ENCODE measurements around the gene YTHDF2. TPM values are rescaled to one million over a fixed set of nuclear protein-coding genes. Genes with fewer than 3 reads are reported as not detected.
A peak's percentile ranks its signal among the peaks of the same experiment; 100 is the strongest.

The YTHDF2 gene
- total RNA-seq, 1 experiment from 2014 or later: 46.4 TPM

DNA sequence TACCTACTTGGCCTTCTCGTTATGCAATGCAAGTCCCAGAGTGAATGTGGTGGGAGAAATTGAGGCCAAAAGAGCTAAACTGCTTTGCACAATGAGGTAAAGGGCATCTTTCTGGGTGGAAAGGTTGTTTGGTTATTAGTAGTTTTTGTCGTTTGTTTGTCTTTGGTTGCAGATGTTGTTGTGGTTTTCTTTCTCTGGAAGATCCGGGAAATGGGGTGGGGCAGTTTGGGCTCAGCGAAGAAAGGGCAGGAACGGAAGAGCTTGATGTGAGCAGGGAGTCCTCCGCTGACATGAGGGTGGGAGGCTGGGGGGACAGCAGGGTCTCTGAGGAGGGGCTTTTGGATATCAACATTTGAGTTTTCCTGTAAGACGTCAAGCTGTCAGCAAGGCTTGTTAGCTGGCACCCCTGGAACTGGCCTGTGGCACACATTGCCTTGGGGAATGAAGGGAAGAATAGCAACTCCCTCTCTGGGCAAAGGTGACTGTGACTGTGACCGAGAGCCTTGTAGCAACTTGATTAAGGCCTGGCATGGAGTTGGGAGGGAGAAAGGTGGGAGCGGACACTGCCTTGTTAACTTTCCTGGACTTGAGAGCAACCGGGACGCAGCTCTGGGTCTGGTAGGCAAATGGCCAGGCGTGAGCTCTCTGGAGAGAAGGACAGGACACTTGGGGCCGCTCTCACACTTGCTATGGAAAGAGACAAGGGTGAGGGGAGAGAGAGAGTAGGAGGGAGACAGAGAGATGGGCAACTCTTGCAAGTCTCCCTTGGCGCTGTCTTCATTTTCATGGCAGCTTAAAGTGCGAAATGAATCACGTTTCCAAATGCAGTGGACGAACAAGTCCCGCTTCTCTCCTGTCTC is 59.8 kb downstream of the YTHDF2 start:
- Histone ChIP-seq H3K36me3 (no peaks in the 10 kb centered on the region), H3K4me3 (no peak overlapping the region), H3K9me3 (replicated peaks) (no peaks in the 10 kb centered on the region), H3K4me1 (replicated peaks) (peaks cover 10% of the 10 kb centered on the region), H3K27ac (no peak overlapping the region), H3K27me3 (replicated peaks) (no peaks in the 10 kb centered on the region)
- DNase-seq (ENCODE audit: low read depth in 1 of 2, low spot score in 2 of 2): no peak

DNA sequence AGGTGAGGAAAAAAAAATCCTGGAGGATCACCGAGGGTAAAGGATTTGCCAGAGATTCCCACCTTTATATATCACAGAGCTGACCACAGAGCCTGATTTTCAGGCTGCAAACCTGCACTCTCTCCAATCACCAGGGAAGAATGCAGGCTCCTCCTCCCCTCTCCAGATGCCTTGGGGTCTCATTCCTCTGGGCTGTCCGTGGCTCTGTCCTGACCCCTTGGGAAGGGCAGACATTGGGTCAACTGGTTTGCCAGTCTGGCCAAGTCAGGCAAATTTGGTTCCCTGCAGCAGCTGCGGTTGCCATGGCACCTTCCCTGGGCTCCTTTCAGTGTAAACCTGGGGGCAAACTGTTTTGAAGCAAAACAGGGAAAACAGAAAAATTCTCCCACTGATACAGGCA is 63.6 kb downstream of the YTHDF2 start:
- Histone ChIP-seq H3K4me3 (no peak overlapping the region), H3K27me3 (replicated peaks) (no peaks in the 10 kb centered on the region), H3K27ac (no peak overlapping the region), H3K36me3 (no peaks in the 10 kb centered on the region), H3K4me1 (replicated peaks) (peaks cover 10% of the 10 kb centered on the region), H3K9me3 (replicated peaks) (no peaks in the 10 kb centered on the region)
- no peak for DNase-seq (ENCODE audit: low read depth in 1 of 2, low spot score in 2 of 2)

DNA sequence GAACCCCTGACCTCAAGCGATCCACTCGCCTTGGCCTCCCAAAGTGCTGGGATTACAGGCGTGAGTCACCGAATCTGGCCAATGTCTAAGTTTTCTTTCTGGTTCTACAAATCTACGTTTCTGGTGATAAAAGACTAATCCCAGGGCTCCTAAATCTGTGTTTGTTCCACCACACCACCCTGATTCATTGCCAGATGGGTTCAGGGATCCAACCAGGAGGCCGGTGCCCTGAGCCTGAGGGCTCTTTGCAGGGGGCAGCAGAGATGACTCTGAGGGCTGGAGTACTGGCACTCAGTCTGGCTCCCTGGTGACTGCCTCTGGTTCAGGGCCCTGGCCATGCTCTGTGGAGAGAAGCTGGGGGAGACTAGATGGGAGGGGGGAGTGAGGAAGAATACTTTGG is 64.7 kb downstream of the YTHDF2 start:
- no peaks in the 10 kb centered on the region for H3K9me3 ChIP-seq (replicated peaks)
- peaks cover 5% of the 10 kb centered on the region for H3K4me1 ChIP-seq (replicated peaks)
- H3K27ac ChIP-seq: no peak overlapping the region
- no peak for DNase-seq (ENCODE audit: low read depth in 1 of 2, low spot score in 2 of 2)
- H3K4me3 ChIP-seq: no peak overlapping the region
- 0 out of 2 replicates have a peak, but pooled peaks cover 2% of the 10 kb centered on the region for H3K27me3 ChIP-seq (replicated peaks)
- no peaks in the 10 kb centered on the region for H3K36me3 ChIP-seq

- H3K9me3 ChIP-seq (replicated peaks): no peaks in the 10 kb centered on the region
- no peaks in the 10 kb centered on the region for H3K36me3 ChIP-seq
- no peaks in the 10 kb centered on the region for H3K4me1 ChIP-seq (replicated peaks)
- H3K27me3 ChIP-seq (replicated peaks): 0 out of 2 replicates have a peak, but pooled peaks cover 6% of the 10 kb centered on the region
- H3K4me3 ChIP-seq: no peak overlapping the region
- H3K27ac ChIP-seq: no peak overlapping the region
- DNase-seq (ENCODE audit: low read depth in 1 of 2, low spot score in 2 of 2): no peak
These were observed 66.3 kb downstream of the YTHDF2 start for GRCh38 chr1:28803051-28803450.

DNA sequence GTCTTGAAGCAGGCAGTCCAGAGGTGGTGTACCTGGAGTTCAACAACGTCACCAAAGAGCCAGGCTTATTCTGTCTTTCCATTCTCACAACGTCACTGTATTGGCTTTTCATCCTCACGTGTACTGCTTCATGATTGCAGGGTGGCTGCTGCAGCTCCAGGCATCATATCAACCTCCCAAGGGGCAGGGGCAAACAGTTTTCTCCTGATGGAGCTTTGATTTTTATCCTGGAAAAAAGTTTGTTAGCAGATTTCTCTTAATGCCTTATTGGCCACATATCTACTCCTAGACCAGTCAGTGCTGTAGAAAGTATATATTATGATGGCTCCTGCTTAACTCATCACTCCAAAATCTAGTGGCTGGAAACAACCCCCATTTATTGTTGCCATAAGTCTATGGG is 66.9 kb downstream of the YTHDF2 start:
- Histone ChIP-seq H3K27ac (no peak overlapping the region), H3K9me3 (replicated peaks) (no peaks in the 10 kb centered on the region), H3K27me3 (replicated peaks) (0 out of 2 replicates have a peak, but pooled peaks cover 6% of the 10 kb centered on the region), H3K4me3 (no peak overlapping the region), H3K36me3 (no peaks in the 10 kb centered on the region), H3K4me1 (replicated peaks) (no peaks in the 10 kb centered on the region)
- no peak for DNase-seq (ENCODE audit: low read depth in 1 of 2, low spot score in 2 of 2)

GRCh38 chr1:28804071-28804470 is 67.3 kb downstream of the YTHDF2 start:
- Histone ChIP-seq H3K27me3 (replicated peaks) (0 out of 2 replicates have a peak, but pooled peaks cover 10% of the 10 kb centered on the region), H3K9me3 (replicated peaks) (no peaks in the 10 kb centered on the region), H3K27ac (no peak overlapping the region), H3K4me1 (replicated peaks) (no peaks in the 10 kb centered on the region), H3K4me3 (no peak overlapping the region), H3K36me3 (no peaks in the 10 kb centered on the region)
- DNase-seq (ENCODE audit: low read depth in 1 of 2, low spot score in 2 of 2): no peak

DNA sequence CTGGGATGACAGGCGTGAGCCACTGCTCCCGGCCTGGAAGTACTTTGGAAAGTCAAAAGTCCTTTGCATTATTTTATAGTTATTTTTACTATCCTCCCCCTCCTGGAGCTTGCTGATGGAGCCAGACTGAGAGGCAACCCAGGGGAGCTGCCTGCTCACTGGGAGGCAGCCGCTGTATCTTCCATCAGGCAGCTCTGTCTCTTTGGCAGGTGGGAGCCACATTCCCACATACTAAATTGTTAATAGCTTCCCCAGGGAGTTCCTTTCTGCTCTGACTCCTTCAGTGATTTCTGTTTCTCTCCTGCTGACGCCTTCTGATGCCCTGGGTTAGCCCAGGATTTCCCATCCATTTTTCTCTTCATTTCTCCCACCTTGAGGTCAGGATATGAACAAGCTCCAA is 70.3 kb downstream of the YTHDF2 start:
- no peaks in the 10 kb centered on the region for H3K36me3 ChIP-seq
- H3K9me3 ChIP-seq (replicated peaks): no peaks in the 10 kb centered on the region
- no peak for DNase-seq (ENCODE audit: low read depth in 1 of 2, low spot score in 2 of 2)
- H3K4me3 ChIP-seq: no peak overlapping the region
- H3K27me3 ChIP-seq (replicated peaks): peaks cover 33% of the 10 kb centered on the region
- H3K27ac ChIP-seq: no peak overlapping the region
- H3K4me1 ChIP-seq (replicated peaks): peaks cover 4% of the 10 kb centered on the region

- Histone ChIP-seq H3K4me1 (replicated peaks) (peaks cover 13% of the 10 kb centered on the region), H3K36me3 (no peaks in the 10 kb centered on the region), H3K27me3 (replicated peaks) (peaks cover 42% of the 10 kb centered on the region), H3K27ac (no peak overlapping the region), H3K9me3 (replicated peaks) (no peaks in the 10 kb centered on the region), H3K4me3 (no peak overlapping the region)
- DNase-seq (ENCODE audit: low read depth in 1 of 2, low spot score in 2 of 2): no peak
These were observed 71.2 kb downstream of the YTHDF2 start for GRCh38 chr1:28807986-28808385.

DNA sequence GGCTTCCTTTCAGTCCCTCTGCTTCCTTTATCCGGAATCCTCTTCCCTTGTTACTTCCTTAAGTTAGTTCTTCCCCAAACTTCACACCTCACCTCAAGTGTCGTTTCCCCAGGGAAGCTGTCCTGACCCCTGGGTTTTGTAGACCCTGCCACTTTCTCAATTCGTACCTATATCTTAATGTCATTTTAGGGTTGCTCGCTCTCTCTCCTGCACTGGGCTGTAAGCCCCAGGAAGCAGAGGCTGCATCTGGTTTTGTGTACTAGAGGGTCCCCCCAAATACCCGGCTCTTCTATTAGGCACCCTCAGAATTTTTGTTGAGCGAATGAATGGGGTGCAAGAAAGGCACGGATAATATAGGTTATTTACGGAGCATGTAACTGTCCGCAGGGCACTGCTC is 74.6 kb downstream of the YTHDF2 start:
- H3K4me1 ChIP-seq (replicated peaks): peaks cover 18% of the 10 kb centered on the region
- no peaks in the 10 kb centered on the region for H3K9me3 ChIP-seq (replicated peaks)
- peaks cover 67% of the 10 kb centered on the region for H3K27me3 ChIP-seq (replicated peaks)
- no peak overlapping the region for H3K4me3 ChIP-seq
- H3K27ac ChIP-seq: no peak overlapping the region
- no peak for DNase-seq (ENCODE audit: low read depth in 1 of 2, low spot score in 2 of 2)
- H3K36me3 ChIP-seq: no peaks in the 10 kb centered on the region

DNA sequence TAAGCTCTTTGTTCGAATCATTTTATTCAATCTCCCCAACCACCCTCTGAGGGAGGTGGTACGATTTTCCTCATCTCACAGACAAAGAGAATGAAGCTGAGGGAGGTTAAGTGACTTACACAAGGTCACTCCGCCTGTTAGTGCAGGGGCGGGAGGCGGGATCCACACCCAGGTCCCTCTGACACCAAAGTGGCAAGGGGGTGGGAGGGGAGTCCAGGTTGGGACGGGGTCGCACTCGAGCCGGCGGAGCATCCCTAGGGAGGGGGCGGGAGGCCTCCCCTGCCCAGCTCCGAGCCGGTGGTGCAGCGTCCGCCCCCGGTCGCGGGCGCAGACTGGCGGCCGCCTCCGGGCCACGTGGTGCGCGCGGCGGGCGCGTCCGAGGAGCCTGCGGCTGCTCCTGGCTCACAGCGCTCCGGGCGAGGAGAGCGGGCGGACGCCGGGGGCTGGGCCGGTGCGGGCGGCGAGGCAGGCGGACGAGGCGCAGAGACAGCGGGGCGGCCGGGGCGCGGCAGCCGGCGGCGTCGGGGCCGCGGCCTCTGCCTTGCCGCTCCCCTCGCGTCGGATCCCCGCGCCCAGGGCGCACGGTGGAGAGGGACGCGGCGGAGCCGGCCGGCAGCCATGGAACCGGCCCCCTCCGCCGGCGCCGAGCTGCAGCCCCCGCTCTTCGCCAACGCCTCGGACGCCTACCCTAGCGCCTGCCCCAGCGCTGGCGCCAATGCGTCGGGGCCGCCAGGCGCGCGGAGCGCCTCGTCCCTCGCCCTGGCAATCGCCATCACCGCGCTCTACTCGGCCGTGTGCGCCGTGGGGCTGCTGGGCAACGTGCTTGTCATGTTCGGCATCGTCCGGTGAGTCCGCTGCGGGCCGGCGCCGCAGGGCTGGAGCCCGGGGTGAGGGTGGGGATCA is 75.3 kb downstream of the YTHDF2 start, which contains the start of gene OPRD1:
Gene OPRD1 (plus strand): TSS at position 405 of the 903 bp plus-strand sequence. CDS start 214 bp downstream, at position 619.
- H3K27me3 ChIP-seq (replicated peaks): peaks cover 67% of the 10 kb centered on the region
- no peak within 1 kb of the TSS for H3K27ac ChIP-seq
- H3K4me3 ChIP-seq: peak within 1 kb of the TSS; percentile 9
- H3K36me3 ChIP-seq: no peaks in the 10 kb centered on the region
- H3K4me1 ChIP-seq (replicated peaks): peaks cover 18% of the 10 kb centered on the region
- peak in 1 of 2 experiments; percentile 26 for DNase-seq (ENCODE audit: low read depth in 1 of 2, low spot score in 2 of 2)
- no peaks in the 10 kb centered on the region for H3K9me3 ChIP-seq (replicated peaks)

- Histone ChIP-seq H3K4me3 (no peak overlapping the region; the same call in 1 of the 2 replicates), H3K9me3 (replicated peaks) (no peaks in the 10 kb centered on the region), H3K36me3 (no peaks in the 10 kb centered on the region), H3K4me1 (replicated peaks) (peaks cover 18% of the 10 kb centered on the region), H3K27ac (no peak overlapping the region), H3K27me3 (replicated peaks) (peaks cover 66% of the 10 kb centered on the region)
- no peak for DNase-seq (ENCODE audit: low read depth in 1 of 2, low spot score in 2 of 2)
These were observed 76.1 kb downstream of the YTHDF2 start for GRCh38 chr1:28812669-28813468.

DNA sequence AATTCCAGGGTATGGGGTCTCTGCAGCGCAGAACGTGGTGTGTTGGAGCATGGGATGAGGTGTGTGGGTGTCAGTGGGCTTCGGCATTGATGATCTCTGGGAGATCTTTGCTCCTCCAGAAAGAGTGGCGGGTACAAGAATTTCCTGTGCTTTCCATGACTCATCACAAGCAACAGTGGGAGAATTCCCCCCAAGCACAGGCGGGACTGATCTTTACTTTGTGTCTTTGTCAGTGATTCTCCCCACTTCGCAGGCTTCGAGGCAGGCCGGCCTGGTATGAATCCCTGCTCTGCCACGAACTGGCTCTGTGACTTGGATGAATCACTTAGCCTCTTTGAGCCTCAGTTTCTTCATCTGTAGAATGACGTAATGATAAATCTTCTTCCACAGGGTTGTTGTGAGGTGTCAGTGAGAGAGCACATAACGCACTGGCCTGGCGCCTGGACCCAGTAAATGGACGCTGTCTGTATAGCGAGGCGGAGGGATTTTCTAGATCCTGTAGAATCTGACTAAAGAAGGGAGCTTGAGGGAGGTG is 77.3 kb downstream of the YTHDF2 start:
- Histone ChIP-seq H3K27ac (no peak overlapping the region), H3K4me3 (no peak overlapping the region), H3K27me3 (replicated peaks) (peaks cover 62% of the 10 kb centered on the region), H3K4me1 (replicated peaks) (peaks cover 18% of the 10 kb centered on the region), H3K9me3 (replicated peaks) (no peaks in the 10 kb centered on the region), H3K36me3 (no peaks in the 10 kb centered on the region)
- no peak for DNase-seq (ENCODE audit: low read depth in 1 of 2, low spot score in 2 of 2)
